Adrenal gland (tissue), 5 donors: ENCODE data around the gene KLF16.

ENCODE experiments used
- POLR2A ChIP-seq, 2 donors: fragments of 450-650 bp; IDR thresholded peaks; one replicate each; pipeline ENCODE4 v1.6.1; 2017; ENCODE audit warnings: antibody characterized with exemption in 2 of 2, mild to moderate bottlenecking in 2 of 2, moderate library complexity in 1 of 2
- TF ChIP-seq, protein P1 (sequence below), 6 experiments: fragments of 450-650 bp in 4 of 6; fragments of 200-600 bp in 2 of 6; sonication (generic) in 1 of 6; IDR thresholded peaks; 1 replicate in 5 of 6; 2 replicates in 1 of 6; pipeline versions ENCODE4 v1.5.1 to v1.8.0; 2016 to 2021; ENCODE audit warnings: antibody characterized with exemption in 6 of 6, mild to moderate bottlenecking in 2 of 6, moderate library complexity in 1 of 6
- donor health status: DM: no; HTN: no; CAD: no.

DNA sequence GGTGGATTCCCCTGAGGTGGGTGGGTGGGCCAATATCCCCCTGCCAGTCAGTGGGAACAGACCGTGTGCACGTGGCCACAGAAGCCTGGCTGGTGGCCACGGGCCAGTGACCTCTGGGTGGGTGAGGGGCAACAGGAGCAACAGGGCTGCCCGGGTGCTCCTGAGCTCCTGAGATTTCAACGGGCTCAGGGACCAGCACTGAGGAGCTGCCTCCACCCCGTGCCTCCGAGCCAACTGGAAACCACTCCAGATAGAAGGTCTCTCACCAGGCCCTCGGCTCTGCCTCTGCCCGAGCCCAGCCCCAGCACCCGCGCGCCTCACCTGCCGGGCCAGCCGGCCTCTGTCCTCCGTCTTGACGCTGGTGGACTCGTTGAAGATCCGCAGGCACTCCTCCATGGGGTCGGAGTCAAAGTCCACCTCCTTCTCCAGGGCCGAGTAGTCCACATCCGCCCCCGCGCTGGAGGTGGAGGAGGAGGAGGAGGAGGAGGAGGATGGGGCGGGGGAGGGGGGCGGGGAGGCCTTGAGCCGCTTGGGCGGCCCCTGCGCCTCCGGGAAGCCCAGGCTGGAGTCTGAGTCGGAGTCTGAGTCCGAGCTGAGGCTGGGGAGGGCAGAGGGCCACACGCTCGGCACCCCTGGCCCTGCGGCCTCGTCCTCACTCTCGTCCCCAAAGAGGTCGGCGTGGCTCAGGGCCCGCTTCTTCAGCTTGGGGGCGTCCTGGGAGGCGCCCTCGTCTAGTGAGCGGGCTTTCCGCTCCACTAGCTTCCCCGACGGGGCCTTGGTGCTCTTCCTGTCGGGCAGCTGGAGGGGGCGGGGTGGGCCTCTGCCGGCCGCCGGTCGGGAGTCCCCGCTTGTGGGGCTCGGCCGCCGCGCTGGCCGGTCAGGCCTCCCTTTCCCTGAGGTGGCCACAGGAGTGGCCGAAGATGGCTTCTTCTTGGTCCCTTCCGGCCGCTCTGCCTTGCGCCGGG is 36.5 kb downstream of the KLF16 start:
- TF ChIP-seq, protein P1, sequence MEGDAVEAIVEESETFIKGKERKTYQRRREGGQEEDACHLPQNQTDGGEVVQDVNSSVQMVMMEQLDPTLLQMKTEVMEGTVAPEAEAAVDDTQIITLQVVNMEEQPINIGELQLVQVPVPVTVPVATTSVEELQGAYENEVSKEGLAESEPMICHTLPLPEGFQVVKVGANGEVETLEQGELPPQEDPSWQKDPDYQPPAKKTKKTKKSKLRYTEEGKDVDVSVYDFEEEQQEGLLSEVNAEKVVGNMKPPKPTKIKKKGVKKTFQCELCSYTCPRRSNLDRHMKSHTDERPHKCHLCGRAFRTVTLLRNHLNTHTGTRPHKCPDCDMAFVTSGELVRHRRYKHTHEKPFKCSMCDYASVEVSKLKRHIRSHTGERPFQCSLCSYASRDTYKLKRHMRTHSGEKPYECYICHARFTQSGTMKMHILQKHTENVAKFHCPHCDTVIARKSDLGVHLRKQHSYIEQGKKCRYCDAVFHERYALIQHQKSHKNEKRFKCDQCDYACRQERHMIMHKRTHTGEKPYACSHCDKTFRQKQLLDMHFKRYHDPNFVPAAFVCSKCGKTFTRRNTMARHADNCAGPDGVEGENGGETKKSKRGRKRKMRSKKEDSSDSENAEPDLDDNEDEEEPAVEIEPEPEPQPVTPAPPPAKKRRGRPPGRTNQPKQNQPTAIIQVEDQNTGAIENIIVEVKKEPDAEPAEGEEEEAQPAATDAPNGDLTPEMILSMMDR (IDR thresholded peaks at IDR 0.05) = no peak
- peak; percentile 9 to 77 for TF ChIP-seq POLR2A (IDR thresholded peaks at IDR 0.05)
